H1 (cell line): Measurements from ENCODE around the gene ABCA1. TPM values are rescaled to one million over a fixed set of nuclear protein-coding genes. Genes with fewer than 3 reads are reported as not detected.

ENCODE experiments used
- ATF2 ChIP-seq: IDR thresholded peaks from 2 replicates; pipeline ENCODE4 v1.6.1; 2012; ENCODE audit warnings: low read length, inconsistent platforms
- CREB1 ChIP-seq: IDR thresholded peaks from 2 replicates; pipeline ENCODE4 v1.6.1; 2012; ENCODE audit warnings: inconsistent platforms
- E2F6 ChIP-seq: IDR thresholded peaks from 2 replicates; pipeline ENCODE4 v1.6.1; 2012; ENCODE audit warnings: inconsistent platforms
- KDM5A ChIP-seq: fragments of 200-600 bp; IDR thresholded peaks from 2 replicates; pipeline ENCODE4 v1.7.1; 2012; ENCODE audit warnings: mild to moderate bottlenecking, low read length, inconsistent platforms, mixed read lengths
- RFX5 ChIP-seq: IDR thresholded peaks from 2 replicates; pipeline ENCODE4 v1.6.1; 2011; ENCODE audit warnings: low read depth, low read length, improper control_type of control experiment, borderline replicate concordance
- SIRT6 ChIP-seq: IDR thresholded peaks from one replicate; pipeline ENCODE4 v1.7.1; 2012; ENCODE audit warnings: low read length, inconsistent platforms
- SP1 ChIP-seq: IDR thresholded peaks from 2 replicates; pipeline ENCODE4 v1.6.1; 2011; ENCODE audit warnings: low read depth, low read length
- TBP ChIP-seq: IDR thresholded peaks from 2 replicates; pipeline ENCODE4 v1.6.1; 2011; ENCODE audit warnings: low read depth, low read length, improper control_type of control experiment
- TCF12 ChIP-seq: IDR thresholded peaks from 2 replicates; pipeline ENCODE4 v1.6.1; 2011; ENCODE audit warnings: low read depth, mild to moderate bottlenecking, low read length
- polyA plus RNA-seq, 7 experiments: library from polyadenylated mRNA; depleted of rRNA in 3 of 7; stranded (reverse) in 5 of 7; unstranded in 2 of 7; fragments of >200 nt in 5 of 7; fragments of 200-250 nt in 2 of 7; gene quantifications; 1 replicate in 5 of 7; 2 replicates in 1 of 7; 4 replicates in 1 of 7; pipeline versions ENCODE4 v1.2.1 to v1.2.3, GENCODE V29; 2011 to 2013; ENCODE audit warnings: missing spikeins in 2 of 7, mixed read lengths in 2 of 7
- total RNA-seq: library from RNA; stranded (reverse); fragmentation: NEBNext Ultra II Directional; extraction: Animal tissue kit (Norgen Biotek cat#: 25700); gene quantifications from 2 replicates; pipeline ENCODE4 v1.2.1, GENCODE V29; 2021
- TF ChIP-seq, protein P1 (sequence below), 3 experiments: IDR thresholded peaks; 1 replicate in 2 of 3; 2 replicates in 1 of 3; pipeline versions ENCODE4 v1.5.1 to v1.6.1; 2011; ENCODE audit warnings: low read length in 3 of 3, mild to moderate bottlenecking in 3 of 3, inconsistent platforms in 2 of 3, low read depth in 1 of 3, moderate library complexity in 1 of 3; ENCODE audit not compliant: insufficient read depth in 1 of 3; ENCODE audit errors: control extremely low read depth in 1 of 3

ABCA1 gene
- total and polyA plus RNA-seq, 2 of the 8 experiments (the other 6 are each of a cell fraction or from before 2014, with no cell fraction given): 6.9 to 7.8 TPM

GRCh38 chr9:104968025-104968982, 40.3 kb upstream of the ABCA1 start (continued):
- TF ChIP-seq, protein P1, sequence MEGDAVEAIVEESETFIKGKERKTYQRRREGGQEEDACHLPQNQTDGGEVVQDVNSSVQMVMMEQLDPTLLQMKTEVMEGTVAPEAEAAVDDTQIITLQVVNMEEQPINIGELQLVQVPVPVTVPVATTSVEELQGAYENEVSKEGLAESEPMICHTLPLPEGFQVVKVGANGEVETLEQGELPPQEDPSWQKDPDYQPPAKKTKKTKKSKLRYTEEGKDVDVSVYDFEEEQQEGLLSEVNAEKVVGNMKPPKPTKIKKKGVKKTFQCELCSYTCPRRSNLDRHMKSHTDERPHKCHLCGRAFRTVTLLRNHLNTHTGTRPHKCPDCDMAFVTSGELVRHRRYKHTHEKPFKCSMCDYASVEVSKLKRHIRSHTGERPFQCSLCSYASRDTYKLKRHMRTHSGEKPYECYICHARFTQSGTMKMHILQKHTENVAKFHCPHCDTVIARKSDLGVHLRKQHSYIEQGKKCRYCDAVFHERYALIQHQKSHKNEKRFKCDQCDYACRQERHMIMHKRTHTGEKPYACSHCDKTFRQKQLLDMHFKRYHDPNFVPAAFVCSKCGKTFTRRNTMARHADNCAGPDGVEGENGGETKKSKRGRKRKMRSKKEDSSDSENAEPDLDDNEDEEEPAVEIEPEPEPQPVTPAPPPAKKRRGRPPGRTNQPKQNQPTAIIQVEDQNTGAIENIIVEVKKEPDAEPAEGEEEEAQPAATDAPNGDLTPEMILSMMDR (IDR thresholded peaks at IDR 0.05; ENCODE audit: control extremely low read depth in 1 of 3, insufficient read depth in 1 of 3, low read depth in 1 of 3, low read length in 3 of 3): no peak; a peak in 1 of 4 replicates
- peak; percentile 20; the same call in 1 of the 2 replicates for TF ChIP-seq TBP
- TF ChIP-seq CREB1: peak; percentile 32; the same call in 1 of the 2 replicates
- TF ChIP-seq E2F6: peak; percentile 76
- no peak for TF ChIP-seq RFX5
- TF ChIP-seq SP1: peak; percentile 87
- no peak for TF ChIP-seq SIRT6
- 0 out of 2 replicates have a peak, but pooled peaks have one; percentile 16 for TF ChIP-seq TCF12
- TF ChIP-seq KDM5A: no peak
- TF ChIP-seq ATF2: no peak
